Activated CD8-positive, alpha-beta T cell treated with anti-CD3 and anti-CD28 coated beads, Interleukin-2, amount 10 ng/mL, durations not matched to agents 7 days and 5 days (primary cell): ENCODE results near the gene BBC3. TPM values are rescaled to one million over a fixed set of nuclear protein-coding genes. Genes with fewer than 3 reads are reported as not detected.

Source experiments
- ATAC-seq: fragments of 150-1000 bp; cut with Tn5 transposase; one replicate; pipeline ENCODE4 v1.10.0; 2021; ENCODE audit warnings: moderate library complexity
- CTCF ChIA-PET: fragments of 350-600 bp; sonication (Branson Sonifier 250); formaldehyde crosslinking; loops from one replicate; lab custom pipeline; 2021; ENCODE audit warnings: antibody characterized with exemption; lab: Charles Lee
- POLR2A ChIA-PET: fragments of 350-600 bp; sonication (Branson Sonifier 250); formaldehyde crosslinking; loops from one replicate; lab custom pipeline; 2021; ENCODE audit warnings: antibody characterized with exemption; lab: Charles Lee
- DNase-seq: peaks from one replicate; pipeline ENCODE4 v3.0.0-alpha.2; 2020
- H3K27ac Mint-ChIP-seq: one replicate; pipeline ENCODE4 v1.8.0; 2021; ENCODE audit warnings: mild to moderate bottlenecking, mixed read lengths
- H3K27me3 Mint-ChIP-seq: one replicate; pipeline ENCODE4 v1.8.0; 2021; ENCODE audit warnings: low read depth, mixed read lengths
- H3K36me3 Mint-ChIP-seq: one replicate; pipeline ENCODE4 v1.8.0; 2021; ENCODE audit warnings: low read depth, mixed read lengths
- H3K4me1 Mint-ChIP-seq: one replicate; pipeline ENCODE4 v1.8.0; 2021; ENCODE audit warnings: low read depth, mixed read lengths
- H3K4me3 Mint-ChIP-seq: one replicate; pipeline ENCODE4 v1.8.0; 2021; ENCODE audit warnings: mild to moderate bottlenecking, mixed read lengths
- H3K9me3 Mint-ChIP-seq: one replicate; pipeline ENCODE4 v1.8.0; 2022; ENCODE audit warnings: mixed read lengths; ENCODE audit not compliant: insufficient read depth
- total RNA-seq, 2 experiments: library from RNA; stranded (reverse); gene quantifications; one replicate each; pipeline ENCODE4 v1.2.3, GENCODE V29; 2021

The BBC3 gene
- total RNA-seq, 2 experiments from 2014 or later: 15.7 to 16.8 TPM

GRCh38 chr19:47210689-47211316 is 20.2 kb downstream of the BBC3 start:
- peak; percentile 90 for DNase-seq
- Mint-ChIP-seq H3K4me1 (peaks cover 19% of the 10 kb centered on the region), H3K4me3 (no peak overlapping the region), H3K27ac (peak overlapping the region; percentile 91), H3K36me3 (peaks cover 45% of the 10 kb centered on the region), H3K9me3 (no peaks in the 10 kb centered on the region), H3K27me3 (no peaks in the 10 kb centered on the region)
- CTCF ChIA-PET: interaction anchor here (0.6 to 11.3 kb wide), 35 partner anchors 10 to 198 kb away, joined by 3 to 484 read pairs (median 7); partner anchors contain the start of genes CCDC9, INAFM1, SAE1 and ZC3H4
- POLR2A ChIA-PET: interaction anchor here (0.6 to 4.4 kb wide), 11 partner anchors 10 to 104 kb away, joined by 3 to 39 read pairs (median 4); partner anchors contain the start of genes CCDC9 and ZC3H4
- ATAC-seq: peak; percentile 79

GRCh38 chr19:47210180-47210490 is 20.9 kb downstream of the BBC3 start:
- Mint-ChIP-seq H3K27ac (peak overlapping the region; percentile 91), H3K27me3 (no peaks in the 10 kb centered on the region), H3K36me3 (peaks cover 51% of the 10 kb centered on the region), H3K9me3 (no peaks in the 10 kb centered on the region), H3K4me3 (no peak overlapping the region), H3K4me1 (peaks cover 19% of the 10 kb centered on the region)
- ChIA-PET POLR2A (interaction anchor here (1.0 to 4.4 kb wide), 9 partner anchors 10 to 103 kb away, joined by 3 to 39 read pairs (median 4); partner anchors contain the start of genes CCDC9 and ZC3H4), CTCF (interaction anchor here (0.9 to 11.3 kb wide), 29 partner anchors 9 to 197 kb away, joined by 4 to 484 read pairs (median 9); partner anchors contain the start of genes CCDC9, SAE1 and ZC3H4)
- DNase-seq: no peak
- ATAC-seq: no peak

GRCh38 chr19:47209319-47210179 is 21.4 kb downstream of the BBC3 start:
- H3K27me3 Mint-ChIP-seq: no peaks in the 10 kb centered on the region
- ChIA-PET POLR2A (interaction anchor here (0.7 to 4.4 kb wide), 6 partner anchors 9 to 103 kb away, joined by 3 to 39 read pairs (median 6); partner anchors contain the start of gene CCDC9), CTCF (interaction anchor here (1.0 to 11.3 kb wide), 21 partner anchors 8 to 196 kb away, joined by 4 to 484 read pairs (median 16); partner anchors contain the start of genes CCDC9 and SAE1)
- DNase-seq (no peak), ATAC-seq (no peak)
- H3K36me3 Mint-ChIP-seq: peaks cover 57% of the 10 kb centered on the region
- no peaks in the 10 kb centered on the region for H3K9me3 Mint-ChIP-seq
- peaks cover 19% of the 10 kb centered on the region for H3K4me1 Mint-ChIP-seq
- peak overlapping the region; percentile 60 for H3K27ac Mint-ChIP-seq
- H3K4me3 Mint-ChIP-seq: no peak overlapping the region

GRCh38 chr19:47203254-47203653 is 27.7 kb downstream of the BBC3 start:
- H3K4me1 Mint-ChIP-seq: peaks cover 5% of the 10 kb centered on the region
- ATAC-seq: no peak
- POLR2A ChIA-PET: no interaction called here
- H3K27me3 Mint-ChIP-seq: no peaks in the 10 kb centered on the region
- no peaks in the 10 kb centered on the region for H3K9me3 Mint-ChIP-seq
- no peak overlapping the region for H3K4me3 Mint-ChIP-seq
- peaks cover 54% of the 10 kb centered on the region for H3K36me3 Mint-ChIP-seq
- peak overlapping the region; percentile 5 for H3K27ac Mint-ChIP-seq
- CTCF ChIA-PET: interaction anchor here (2.3 to 3.7 kb wide), 2 partner anchors 8 to 41 kb away, joined by 12 to 35 read pairs; no protein-coding TSS in a partner anchor
- no peak for DNase-seq

- Mint-ChIP-seq H3K27me3 (no peaks in the 10 kb centered on the region), H3K4me3 (no peak overlapping the region), H3K4me1 (peaks cover 2% of the 10 kb centered on the region), H3K36me3 (peaks cover 52% of the 10 kb centered on the region), H3K9me3 (no peaks in the 10 kb centered on the region), H3K27ac (no peak overlapping the region)
- ChIA-PET POLR2A (interaction anchor here (0.6 to 1.1 kb wide), 2 partner anchors 10 to 43 kb away, joined by 3 to 4 read pairs; no protein-coding TSS in a partner anchor), CTCF (interaction anchor here (2.5 to 3.7 kb wide), 2 partner anchors 11 to 44 kb away, joined by 8 to 35 read pairs; no protein-coding TSS in a partner anchor)
- DNase-seq: no peak
- no peak for ATAC-seq
These were observed 30.5 kb downstream of the BBC3 start for GRCh38 chr19:47200530-47200929.

- H3K9me3 Mint-ChIP-seq: no peaks in the 10 kb centered on the region
- POLR2A ChIA-PET: no interaction called here
- DNase-seq (no peak), ATAC-seq (no peak)
- peaks cover 7% of the 10 kb centered on the region for H3K4me1 Mint-ChIP-seq
- H3K36me3 Mint-ChIP-seq: peaks cover 41% of the 10 kb centered on the region
- H3K27ac Mint-ChIP-seq: no peak overlapping the region
- H3K27me3 Mint-ChIP-seq: no peaks in the 10 kb centered on the region
- CTCF ChIA-PET: interaction anchor here (0.6 to 2.6 kb wide), 2 partner anchors 13 to 18 kb away, joined by 3 to 13 read pairs; no protein-coding TSS in a partner anchor
- no peak overlapping the region for H3K4me3 Mint-ChIP-seq
These were observed 33.9 kb downstream of the BBC3 start for GRCh38 chr19:47197141-47197540.

- POLR2A ChIA-PET: no interaction called here
- H3K4me3 Mint-ChIP-seq: no peak overlapping the region
- peaks cover 46% of the 10 kb centered on the region for H3K36me3 Mint-ChIP-seq
- H3K27ac Mint-ChIP-seq: no peak overlapping the region
- CTCF ChIA-PET: no interaction called here
- ATAC-seq (no peak), DNase-seq (no peak)
- no peaks in the 10 kb centered on the region for H3K9me3 Mint-ChIP-seq
- no peaks in the 10 kb centered on the region for H3K27me3 Mint-ChIP-seq
- H3K4me1 Mint-ChIP-seq: peaks cover 17% of the 10 kb centered on the region
These were observed 35.6 kb downstream of the BBC3 start for GRCh38 chr19:47195434-47195833.

GRCh38 chr19:47190167-47190727 is 40.8 kb downstream of the BBC3 start:
- Mint-ChIP-seq H3K4me1 (peaks cover 61% of the 10 kb centered on the region), H3K36me3 (peaks cover 52% of the 10 kb centered on the region)
- ATAC-seq: no peak

GRCh38 chr19:47188507-47189033 is 42.4 kb downstream of the BBC3 start:
- Mint-ChIP-seq H3K36me3 (peaks cover 57% of the 10 kb centered on the region), H3K4me1 (peaks cover 67% of the 10 kb centered on the region), H3K9me3 (no peaks in the 10 kb centered on the region), H3K27me3 (no peaks in the 10 kb centered on the region), H3K27ac (peak overlapping the region; percentile 57), H3K4me3 (no peak overlapping the region)
- ChIA-PET CTCF (interaction anchor here (3.0 to 5.1 kb wide), 4 partner anchors 11 to 58 kb away, joined by 23 to 72 read pairs (median 54); no protein-coding TSS in a partner anchor), POLR2A (interaction anchor here (0.8 to 2.7 kb wide), 3 partner anchors 11 to 85 kb away, joined by 3 to 12 read pairs (median 4); no protein-coding TSS in a partner anchor)
- DNase-seq: no peak
- ATAC-seq: no peak

More at GRCh38 chr19:47190167-47190727, 40.8 kb downstream of the BBC3 start:
- Mint-ChIP-seq H3K27ac (peak overlapping the region; percentile 27), H3K27me3 (no peaks in the 10 kb centered on the region), H3K4me3 (no peak overlapping the region), H3K9me3 (no peaks in the 10 kb centered on the region)
- CTCF ChIA-PET: interaction anchor here (0.6 to 2.2 kb wide), 5 partner anchors 21 to 57 kb away, joined by 3 to 17 read pairs (median 8); no protein-coding TSS in a partner anchor
- DNase-seq: peak; percentile 34
- POLR2A ChIA-PET: interaction anchor here (0.9 to 1.2 kb wide), 3 partner anchors 31 to 67 kb away, joined by 3 to 4 read pairs (median 4); no protein-coding TSS in a partner anchor

- ATAC-seq: no peak
- no peak overlapping the region for H3K4me3 Mint-ChIP-seq
- H3K9me3 Mint-ChIP-seq: no peaks in the 10 kb centered on the region
- POLR2A ChIA-PET: interaction anchor here (0.8 to 2.8 kb wide), 6 partner anchors 10 to 86 kb away, joined by 3 to 19 read pairs (median 8); partner anchors contain the start of gene ZC3H4
- peaks cover 75% of the 10 kb centered on the region for H3K4me1 Mint-ChIP-seq
- peak overlapping the region; percentile 55 for H3K27ac Mint-ChIP-seq
- no peak for DNase-seq
- H3K36me3 Mint-ChIP-seq: peaks cover 63% of the 10 kb centered on the region
- H3K27me3 Mint-ChIP-seq: no peaks in the 10 kb centered on the region
- CTCF ChIA-PET: interaction anchor here (1.2 to 5.1 kb wide), 9 partner anchors 10 to 175 kb away, joined by 3 to 72 read pairs (median 23); partner anchors contain the start of gene CCDC9
These were observed 43.2 kb downstream of the BBC3 start for GRCh38 chr19:47187797-47188196.
